Measurements from ENCODE around the gene PFKFB2. TPM values are rescaled to one million over a fixed set of nuclear protein-coding genes. Genes with fewer than 3 reads are reported as not detected.

The PFKFB2 gene
- total and polyA plus RNA-seq, 2 donors, result 3.4 to 9.3 TPM

- 76% methylated on average over 9 of the region's 9 CpGs for WGBS
- no peak for DNase-seq (ENCODE audit: extremely low spot score)
- H3K4me3 ChIP-seq (ENCODE audit: low read depth, low read length), result peak within 1 kb of the TSS; percentile 26
- H3K27ac ChIP-seq (ENCODE audit: low read depth), result no peak within 1 kb of the TSS
- H3K36me3 ChIP-seq (ENCODE audit: insufficient read depth), result no peaks in the 10 kb centered on the region
- H3K4me1 ChIP-seq (ENCODE audit: insufficient read depth), result no peaks in the 10 kb centered on the region
These were observed 35.9 kb downstream of the PFKFB2 start, which contains the start of gene C4BPB for GRCh38 chr1:207088701-207089626. C4BPB (plus strand) TSS chr1:207088860; CDS start chr1:207089532, 672 bp downstream.

GRCh38 chr1:207089627-207090355 is 36.7 kb downstream of the PFKFB2 start:
- Histone ChIP-seq H3K27ac (ENCODE audit: low read depth) (no peak overlapping the region), H3K36me3 (ENCODE audit: insufficient read depth) (no peaks in the 10 kb centered on the region), H3K4me1 (ENCODE audit: insufficient read depth) (no peaks in the 10 kb centered on the region), H3K4me3 (ENCODE audit: low read depth, low read length) (peak overlapping the region; percentile 26)
- no peak for DNase-seq (ENCODE audit: extremely low spot score)
- 76% methylated on average over 17 of the region's 17 CpGs for WGBS

- 87% methylated on average over 4 of the region's 4 CpGs for WGBS
- DNase-seq (ENCODE audit: extremely low spot score), result no peak
- no peak overlapping the region for H3K27ac ChIP-seq (ENCODE audit: low read depth)
- no peaks in the 10 kb centered on the region for H3K36me3 ChIP-seq (ENCODE audit: insufficient read depth)
- H3K4me1 ChIP-seq (ENCODE audit: insufficient read depth), result no peaks in the 10 kb centered on the region
- no peak overlapping the region for H3K4me3 ChIP-seq (ENCODE audit: low read depth, low read length)
These were observed 38.3 kb downstream of the PFKFB2 start for GRCh38 chr1:207091200-207091908.

- H3K36me3 ChIP-seq (ENCODE audit: insufficient read depth), result no peaks in the 10 kb centered on the region
- H3K27ac ChIP-seq (ENCODE audit: low read depth), result no peak overlapping the region
- H3K4me3 ChIP-seq (ENCODE audit: low read depth, low read length), result no peak overlapping the region
- WGBS, result 48% methylated on average over 2 of the region's 2 CpGs
- no peaks in the 10 kb centered on the region for H3K4me1 ChIP-seq (ENCODE audit: insufficient read depth)
- no peak for DNase-seq (ENCODE audit: extremely low spot score)
These were observed 40.9 kb downstream of the PFKFB2 start for GRCh38 chr1:207093944-207094343.

GRCh38 chr1:207097871-207098324 is 44.8 kb downstream of the PFKFB2 start:
- DNase-seq (ENCODE audit: extremely low spot score), result no peak
- no peak overlapping the region for H3K4me3 ChIP-seq (ENCODE audit: low read depth, low read length)
- H3K36me3 ChIP-seq (ENCODE audit: insufficient read depth), result no peaks in the 10 kb centered on the region
- no peak overlapping the region for H3K27ac ChIP-seq (ENCODE audit: low read depth)
- WGBS, result 86% methylated on average over 3 of the region's 3 CpGs
- no peaks in the 10 kb centered on the region for H3K4me1 ChIP-seq (ENCODE audit: insufficient read depth)

- no peaks in the 10 kb centered on the region for H3K36me3 ChIP-seq (ENCODE audit: insufficient read depth)
- no peaks in the 10 kb centered on the region for H3K4me1 ChIP-seq (ENCODE audit: insufficient read depth)
- H3K4me3 ChIP-seq (ENCODE audit: low read depth, low read length), result no peak overlapping the region
- WGBS, result 86% methylated on average over 1 of the region's 1 CpG
- no peak overlapping the region for H3K27ac ChIP-seq (ENCODE audit: low read depth)
- DNase-seq (ENCODE audit: extremely low spot score), result no peak
These were observed 48.6 kb downstream of the PFKFB2 start for GRCh38 chr1:207101720-207102119.

- no peaks in the 10 kb centered on the region for H3K36me3 ChIP-seq (ENCODE audit: insufficient read depth)
- 78% methylated on average over 5 of the region's 5 CpGs for WGBS
- no peak overlapping the region for H3K27ac ChIP-seq (ENCODE audit: low read depth)
- no peaks in the 10 kb centered on the region for H3K4me1 ChIP-seq (ENCODE audit: insufficient read depth)
- DNase-seq (ENCODE audit: extremely low spot score), result no peak
- no peak overlapping the region for H3K4me3 ChIP-seq (ENCODE audit: low read depth, low read length)
These were observed 49.1 kb downstream of the PFKFB2 start for GRCh38 chr1:207102146-207102545.

GRCh38 chr1:207102659-207103058 is 49.6 kb downstream of the PFKFB2 start:
- Histone ChIP-seq H3K27ac (ENCODE audit: low read depth) (no peak overlapping the region), H3K36me3 (ENCODE audit: insufficient read depth) (no peaks in the 10 kb centered on the region), H3K4me3 (ENCODE audit: low read depth, low read length) (no peak overlapping the region), H3K4me1 (ENCODE audit: insufficient read depth) (no peaks in the 10 kb centered on the region)
- DNase-seq (ENCODE audit: extremely low spot score), result no peak
- 86% methylated on average over 1 of the region's 1 CpG for WGBS

- no peak for DNase-seq (ENCODE audit: extremely low spot score)
- Histone ChIP-seq H3K4me1 (ENCODE audit: insufficient read depth) (no peaks in the 10 kb centered on the region), H3K27ac (ENCODE audit: low read depth) (no peak within 1 kb of the TSS), H3K36me3 (ENCODE audit: insufficient read depth) (no peaks in the 10 kb centered on the region), H3K4me3 (ENCODE audit: low read depth, low read length) (no peak within 1 kb of the TSS)
- 87% methylated on average over 7 of the region's 7 CpGs for WGBS
These were observed 50.9 kb downstream of the PFKFB2 start, which contains the start of gene C4BPA for GRCh38 chr1:207103892-207104373. C4BPA (plus strand) TSS chr1:207104233; CDS start chr1:207113026, 8,793 bp downstream.

GRCh38 chr1:207109004-207109403 is 55.9 kb downstream of the PFKFB2 start:
- no peaks in the 10 kb centered on the region for H3K36me3 ChIP-seq (ENCODE audit: insufficient read depth)
- H3K27ac ChIP-seq (ENCODE audit: low read depth), result no peak overlapping the region
- DNase-seq (ENCODE audit: extremely low spot score), result no peak
- H3K4me1 ChIP-seq (ENCODE audit: insufficient read depth), result no peaks in the 10 kb centered on the region
- 88% methylated on average over 3 of the region's 3 CpGs for WGBS
- H3K4me3 ChIP-seq (ENCODE audit: low read depth, low read length), result no peak overlapping the region

GRCh38 chr1:207112616-207113296 is 59.7 kb downstream of the PFKFB2 start:
- DNase-seq (ENCODE audit: extremely low spot score), result no peak
- 66% methylated on average over 2 of the region's 2 CpGs for WGBS
- Histone ChIP-seq H3K4me1 (ENCODE audit: insufficient read depth) (no peaks in the 10 kb centered on the region), H3K4me3 (ENCODE audit: low read depth, low read length) (no peak overlapping the region), H3K27ac (ENCODE audit: low read depth) (no peak overlapping the region), H3K36me3 (ENCODE audit: insufficient read depth) (no peaks in the 10 kb centered on the region)

GRCh38 chr1:207115269-207115668 is 62.2 kb downstream of the PFKFB2 start:
- no peak for DNase-seq (ENCODE audit: extremely low spot score)
- Histone ChIP-seq H3K36me3 (ENCODE audit: insufficient read depth) (no peaks in the 10 kb centered on the region), H3K4me3 (ENCODE audit: low read depth, low read length) (no peak overlapping the region), H3K27ac (ENCODE audit: low read depth) (no peak overlapping the region), H3K4me1 (ENCODE audit: insufficient read depth) (no peaks in the 10 kb centered on the region)
- WGBS, result 60% methylated on average over 5 of the region's 5 CpGs

GRCh38 chr1:207124389-207124788 is 71.3 kb downstream of the PFKFB2 start:
- 76% methylated on average over 3 of the region's 3 CpGs for WGBS
- H3K4me1 ChIP-seq (ENCODE audit: insufficient read depth), result no peaks in the 10 kb centered on the region
- DNase-seq (ENCODE audit: extremely low spot score), result no peak
- no peaks in the 10 kb centered on the region for H3K36me3 ChIP-seq (ENCODE audit: insufficient read depth)
- H3K4me3 ChIP-seq (ENCODE audit: low read depth, low read length), result no peak overlapping the region
- H3K27ac ChIP-seq (ENCODE audit: low read depth), result no peak overlapping the region
